ENCODE measurements around the gene WDR45B. TPM values are rescaled to one million over a fixed set of nuclear protein-coding genes. Genes with fewer than 3 reads are reported as not detected.

Gene WDR45B
- total RNA-seq, 2 experiments from 2014 or later, result 49.8 to 54.3 TPM

DNA sequence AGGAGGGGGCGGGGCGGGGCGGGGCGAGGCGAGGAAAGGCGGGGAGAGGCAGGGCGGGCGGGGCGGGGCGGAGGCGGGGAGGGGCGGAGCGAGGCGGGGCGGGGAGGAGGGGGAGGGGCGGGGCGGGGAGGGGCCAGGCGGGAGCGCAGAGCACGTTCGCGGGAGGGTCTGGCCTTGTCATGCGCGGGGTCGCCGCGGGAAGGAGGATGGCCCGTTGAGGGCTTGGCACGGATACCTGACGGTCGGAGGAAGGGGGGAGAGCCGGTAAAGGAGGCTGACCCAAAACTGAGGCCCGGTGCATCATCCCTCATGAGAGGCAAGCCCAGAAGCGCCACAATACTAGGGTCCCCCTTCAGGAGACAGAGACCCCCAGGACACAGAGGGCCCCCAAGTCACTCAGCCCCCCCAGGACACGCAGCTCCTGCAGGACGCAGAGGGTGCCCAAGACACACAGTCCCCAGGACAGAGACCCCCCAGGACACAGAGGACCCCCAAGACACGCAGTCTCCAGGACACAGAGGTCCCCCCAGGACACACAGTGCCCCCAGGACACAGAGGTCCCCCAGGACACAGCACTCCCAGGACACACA is 593 bp upstream of the WDR45B start:
- Mint-ChIP-seq H3K4me3 (peak overlapping the region; percentile 48), H3K27ac (peak overlapping the region; percentile 56), H3K4me1 (ENCODE audit: low read depth) (peaks cover 27% of the 10 kb centered on the region), H3K9me3 (no peaks in the 10 kb centered on the region), H3K36me3 (ENCODE audit: low read depth) (peaks cover 16% of the 10 kb centered on the region), H3K27me3 (no peaks in the 10 kb centered on the region)
- peak overlapping the region; percentile 42 for H3K4me3 ChIP-seq (ENCODE audit: low read length)
- POLR2A ChIA-PET, result no interaction called here
- TF ChIP-seq, protein P1, sequence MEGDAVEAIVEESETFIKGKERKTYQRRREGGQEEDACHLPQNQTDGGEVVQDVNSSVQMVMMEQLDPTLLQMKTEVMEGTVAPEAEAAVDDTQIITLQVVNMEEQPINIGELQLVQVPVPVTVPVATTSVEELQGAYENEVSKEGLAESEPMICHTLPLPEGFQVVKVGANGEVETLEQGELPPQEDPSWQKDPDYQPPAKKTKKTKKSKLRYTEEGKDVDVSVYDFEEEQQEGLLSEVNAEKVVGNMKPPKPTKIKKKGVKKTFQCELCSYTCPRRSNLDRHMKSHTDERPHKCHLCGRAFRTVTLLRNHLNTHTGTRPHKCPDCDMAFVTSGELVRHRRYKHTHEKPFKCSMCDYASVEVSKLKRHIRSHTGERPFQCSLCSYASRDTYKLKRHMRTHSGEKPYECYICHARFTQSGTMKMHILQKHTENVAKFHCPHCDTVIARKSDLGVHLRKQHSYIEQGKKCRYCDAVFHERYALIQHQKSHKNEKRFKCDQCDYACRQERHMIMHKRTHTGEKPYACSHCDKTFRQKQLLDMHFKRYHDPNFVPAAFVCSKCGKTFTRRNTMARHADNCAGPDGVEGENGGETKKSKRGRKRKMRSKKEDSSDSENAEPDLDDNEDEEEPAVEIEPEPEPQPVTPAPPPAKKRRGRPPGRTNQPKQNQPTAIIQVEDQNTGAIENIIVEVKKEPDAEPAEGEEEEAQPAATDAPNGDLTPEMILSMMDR (IDR thresholded peaks at IDR 0.05), result no peak
- H3K4me1 ChIP-seq (ENCODE audit: insufficient read depth, low read length), result peaks cover 35% of the 10 kb centered on the region
- peaks cover 7% of the 10 kb centered on the region for H3K36me3 ChIP-seq (ENCODE audit: insufficient read depth, low read length)
- intact Hi-C loops (cut with DNase I, micrococcal nuclease), result loop anchor here (1.0 to 5.0 kb wide), 5 partner anchors 50 to 197 kb away; partner anchors contain the start of genes CYBC1 (in 1 of the 2), FN3KRP (in 1 of the 2) and RAB40B (in 1 of the 2)
- CTCF ChIA-PET, result no interaction called here
- ATAC-seq (ENCODE audit: poor library complexity) (peak; percentile 21), DNase-seq (peak in 2 of 14 experiments; percentile 63 to 80)
- no peaks in the 10 kb centered on the region for H3K27me3 ChIP-seq (ENCODE audit: control insufficient read depth in 1 of 2, insufficient read depth in 2 of 2, low read length in 2 of 2)
- no peak overlapping the region for H3K27ac ChIP-seq (ENCODE audit: low read depth in 1 of 2, low read length in 2 of 2)
- no peaks in the 10 kb centered on the region for H3K9me3 ChIP-seq (ENCODE audit: control insufficient read depth in 1 of 2, insufficient read depth in 1 of 2, low read length in 2 of 2)

DNA sequence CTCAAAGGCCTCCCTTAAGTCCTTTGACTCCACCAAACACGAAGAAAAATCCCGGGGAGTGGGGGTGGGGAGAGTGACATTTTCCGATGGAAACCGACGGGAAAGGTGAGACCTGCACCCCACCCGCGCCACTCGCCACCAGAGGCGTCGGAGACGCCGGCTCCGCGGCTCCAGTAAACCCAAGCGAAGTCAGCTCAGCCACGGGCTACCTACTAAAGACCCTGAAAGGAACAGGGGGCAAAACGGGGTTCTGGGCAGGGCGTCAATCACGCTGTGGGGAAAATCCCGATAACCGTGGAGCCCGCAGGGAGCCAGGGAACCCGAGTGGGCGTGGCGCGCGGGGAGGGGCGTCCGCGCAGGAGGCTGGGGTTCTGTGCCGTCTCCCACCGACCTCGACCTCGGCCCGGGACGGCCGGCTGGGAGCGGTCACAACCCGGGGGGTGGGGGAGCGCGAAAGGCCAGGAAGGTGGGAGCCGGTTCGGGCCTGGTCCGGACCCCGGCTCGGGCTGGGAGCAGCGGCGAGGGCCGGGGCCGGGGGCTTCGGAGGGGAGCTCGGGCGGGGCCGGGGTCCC is 565 bp downstream of the WDR45B start:
- DNase-seq, result peak; percentile 8 to 83 (median 35)
- intact Hi-C loops (cut with DNase I, micrococcal nuclease), result loop anchor here (1.0 to 5.0 kb wide), 6 partner anchors 51 to 195 kb away; partner anchors contain the start of genes CYBC1 (in 1 of the 2), FN3KRP (in 1 of the 2) and RAB40B (in 1 of the 2)
- no peaks in the 10 kb centered on the region for H3K27me3 ChIP-seq (ENCODE audit: control insufficient read depth in 1 of 2, insufficient read depth in 2 of 2, low read length in 2 of 2)
- H3K4me1 ChIP-seq (ENCODE audit: insufficient read depth, low read length), result peaks cover 36% of the 10 kb centered on the region
- TF ChIP-seq, protein P1 (IDR thresholded peaks at IDR 0.05), result no peak
- H3K4me3 ChIP-seq (ENCODE audit: low read length), result peak overlapping the region; percentile 77
- Mint-ChIP-seq H3K27ac (peak overlapping the region; percentile 69), H3K9me3 (no peaks in the 10 kb centered on the region), H3K27me3 (no peaks in the 10 kb centered on the region), H3K4me1 (ENCODE audit: low read depth) (peaks cover 32% of the 10 kb centered on the region), H3K4me3 (peak overlapping the region; percentile 87), H3K36me3 (ENCODE audit: low read depth) (peaks cover 26% of the 10 kb centered on the region)
- ChIA-PET CTCF (interaction anchor here (0.7 to 1.4 kb wide), 2 partner anchors 105 to 617 kb away, joined by 3 to 4 read pairs; no protein-coding TSS in a partner anchor), POLR2A (no interaction called here)
- peaks cover 18% of the 10 kb centered on the region for H3K36me3 ChIP-seq (ENCODE audit: insufficient read depth, low read length)
- ATAC-seq (ENCODE audit: poor library complexity), result peak; percentile 25
- H3K27ac ChIP-seq (ENCODE audit: low read depth in 1 of 2, low read length in 2 of 2), result peak overlapping the region; percentile 78 to 80
- no peaks in the 10 kb centered on the region for H3K9me3 ChIP-seq (ENCODE audit: control insufficient read depth in 1 of 2, insufficient read depth in 1 of 2, low read length in 2 of 2)

DNA sequence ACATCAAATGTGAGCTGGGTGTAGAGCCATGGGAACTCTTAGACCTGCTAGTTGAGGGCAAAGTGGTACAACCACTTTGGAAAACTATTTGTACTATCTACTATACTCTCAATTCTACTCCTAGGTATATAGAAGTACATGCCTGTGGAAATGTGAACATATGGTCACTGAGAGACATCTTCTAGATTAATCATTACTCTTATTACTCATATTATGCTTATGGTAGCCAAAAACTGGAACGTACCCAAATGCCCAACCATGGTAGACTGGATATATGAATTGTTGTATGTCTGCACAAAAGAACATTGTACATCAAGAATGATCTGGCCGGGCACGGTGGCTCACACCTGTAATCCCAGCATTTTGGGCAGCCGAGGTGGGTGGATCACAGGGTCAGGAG is 2.7 kb downstream of the WDR45B start:
- H3K36me3 ChIP-seq (ENCODE audit: insufficient read depth, low read length), result peaks cover 38% of the 10 kb centered on the region
- DNase-seq (no peak), ATAC-seq (ENCODE audit: poor library complexity) (no peak)
- H3K4me3 Mint-ChIP-seq, result peak overlapping the region; percentile 87
- H3K4me1 ChIP-seq (ENCODE audit: insufficient read depth, low read length), result peaks cover 41% of the 10 kb centered on the region
- H3K9me3 ChIP-seq (ENCODE audit: control insufficient read depth in 1 of 2, insufficient read depth in 1 of 2, low read length in 2 of 2), result no peaks in the 10 kb centered on the region
- ChIA-PET CTCF (no interaction called here), POLR2A (no interaction called here)
- H3K27me3 Mint-ChIP-seq, result no peaks in the 10 kb centered on the region
- no peak overlapping the region for H3K4me3 ChIP-seq (ENCODE audit: low read length)
- no peaks in the 10 kb centered on the region for H3K9me3 Mint-ChIP-seq
- TF ChIP-seq, protein P1 (IDR thresholded peaks at IDR 0.05), result no peak
- no peaks in the 10 kb centered on the region for H3K27me3 ChIP-seq (ENCODE audit: control insufficient read depth in 1 of 2, insufficient read depth in 2 of 2, low read length in 2 of 2)
- intact Hi-C loops (cut with DNase I, micrococcal nuclease), result loop anchor here (5.0 kb wide), 3 partner anchors 53 to 193 kb away; partner anchors contain the start of genes CYBC1 (in 1 of the 2) and FN3KRP (in 1 of the 2)
- peaks cover 35% of the 10 kb centered on the region for H3K4me1 Mint-ChIP-seq (ENCODE audit: low read depth)
- peaks cover 46% of the 10 kb centered on the region for H3K36me3 Mint-ChIP-seq (ENCODE audit: low read depth)
- no peak overlapping the region for H3K27ac ChIP-seq (ENCODE audit: low read depth in 1 of 2, low read length in 2 of 2)
- no peak overlapping the region for H3K27ac Mint-ChIP-seq

Data from CD4-positive, alpha-beta T cell (primary cell).